Activated CD4-positive, alpha-beta memory T cell treated with anti-CD3 and anti-CD28 coated beads, Interleukin-2, amount 10 ng/mL, durations not matched to agents 7 days and 5 days (primary cell): ENCODE measurements around the gene DAB1. TPM values are rescaled to one million over a fixed set of nuclear protein-coding genes. Genes with fewer than 3 reads are reported as not detected.

ENCODE experiments used
- CTCF ChIA-PET: fragments of 350-600 bp; sonication (Branson Sonifier 250); formaldehyde crosslinking; loops from one replicate; lab custom pipeline; 2021; ENCODE audit warnings: antibody characterized with exemption, inconsistent platforms; lab: Charles Lee
- POLR2A ChIA-PET: fragments of 350-600 bp; sonication (Branson Sonifier 250); formaldehyde crosslinking; loops from one replicate; lab custom pipeline; 2021; ENCODE audit warnings: antibody characterized with exemption; lab: Charles Lee
- DNase-seq: peaks from one replicate; pipeline ENCODE4 v3.0.0-alpha.2; 2020
- H3K27ac Mint-ChIP-seq: one replicate; pipeline ENCODE4 v1.8.0; 2021; ENCODE audit warnings: mild to moderate bottlenecking, mixed read lengths
- H3K27me3 Mint-ChIP-seq: one replicate; pipeline ENCODE4 v1.8.0; 2021; ENCODE audit warnings: mixed read lengths
- H3K36me3 Mint-ChIP-seq: one replicate; pipeline ENCODE4 v1.8.0; 2021; ENCODE audit warnings: low read depth, mixed read lengths
- H3K4me1 Mint-ChIP-seq: one replicate; pipeline ENCODE4 v1.8.0; 2021; ENCODE audit warnings: mixed read lengths
- H3K4me3 Mint-ChIP-seq: one replicate; pipeline ENCODE4 v1.8.0; 2021; ENCODE audit warnings: mild to moderate bottlenecking, mixed read lengths
- H3K9me3 Mint-ChIP-seq: one replicate; pipeline ENCODE4 v1.8.0; 2021; ENCODE audit warnings: mixed read lengths
- total RNA-seq, 2 experiments: library from RNA; stranded (reverse); gene quantifications; one replicate each; pipeline ENCODE4 v1.2.3, GENCODE V29; 2021

Gene DAB1
- total RNA-seq, 2 experiments from 2014 or later = 3.9 to 4.0 TPM

- DNase-seq = no peak
- Mint-ChIP-seq H3K27me3 (peaks cover 2% of the 10 kb centered on the region), H3K9me3 (no peaks in the 10 kb centered on the region), H3K4me3 (no peak overlapping the region), H3K4me1 (no peaks in the 10 kb centered on the region), H3K27ac (no peak overlapping the region), H3K36me3 (no peaks in the 10 kb centered on the region)
- ChIA-PET CTCF (no interaction called here), POLR2A (no interaction called here)
These were observed 431.3 kb downstream of the DAB1 start for GRCh38 chr1:56992318-56993125.

GRCh38 chr1:56991576-56991975 is 432.3 kb downstream of the DAB1 start:
- Mint-ChIP-seq H3K4me1 (no peaks in the 10 kb centered on the region), H3K27me3 (peaks cover 2% of the 10 kb centered on the region), H3K36me3 (no peaks in the 10 kb centered on the region), H3K27ac (no peak overlapping the region), H3K9me3 (no peaks in the 10 kb centered on the region), H3K4me3 (no peak overlapping the region)
- no peak for DNase-seq
- CTCF ChIA-PET = no interaction called here
- POLR2A ChIA-PET = no interaction called here

- Mint-ChIP-seq H3K4me3 (no peak overlapping the region), H3K27me3 (peaks cover 2% of the 10 kb centered on the region), H3K27ac (no peak overlapping the region), H3K4me1 (no peaks in the 10 kb centered on the region), H3K9me3 (no peaks in the 10 kb centered on the region), H3K36me3 (no peaks in the 10 kb centered on the region)
- POLR2A ChIA-PET = no interaction called here
- DNase-seq = no peak
- CTCF ChIA-PET = no interaction called here
These were observed 437.5 kb downstream of the DAB1 start for GRCh38 chr1:56986397-56986796.

GRCh38 chr1:56985857-56986256 is 438.0 kb downstream of the DAB1 start:
- no peaks in the 10 kb centered on the region for H3K36me3 Mint-ChIP-seq
- H3K4me3 Mint-ChIP-seq = no peak overlapping the region
- ChIA-PET POLR2A (no interaction called here), CTCF (no interaction called here)
- no peaks in the 10 kb centered on the region for H3K4me1 Mint-ChIP-seq
- no peak for DNase-seq
- H3K27ac Mint-ChIP-seq = no peak overlapping the region
- no peaks in the 10 kb centered on the region for H3K9me3 Mint-ChIP-seq
- H3K27me3 Mint-ChIP-seq = peaks cover 2% of the 10 kb centered on the region

- Mint-ChIP-seq H3K27ac (no peak overlapping the region), H3K27me3 (no peaks in the 10 kb centered on the region), H3K9me3 (no peaks in the 10 kb centered on the region), H3K36me3 (no peaks in the 10 kb centered on the region), H3K4me1 (no peaks in the 10 kb centered on the region), H3K4me3 (no peak overlapping the region)
- POLR2A ChIA-PET = no interaction called here
- no peak for DNase-seq
- CTCF ChIA-PET = no interaction called here
These were observed 440.4 kb downstream of the DAB1 start for GRCh38 chr1:56983484-56983883.

- CTCF ChIA-PET = no interaction called here
- H3K36me3 Mint-ChIP-seq = no peaks in the 10 kb centered on the region
- no peak for DNase-seq
- no peaks in the 10 kb centered on the region for H3K4me1 Mint-ChIP-seq
- no peaks in the 10 kb centered on the region for H3K27me3 Mint-ChIP-seq
- H3K9me3 Mint-ChIP-seq = peaks cover 3% of the 10 kb centered on the region
- H3K4me3 Mint-ChIP-seq = no peak overlapping the region
- no peak overlapping the region for H3K27ac Mint-ChIP-seq
- POLR2A ChIA-PET = no interaction called here
These were observed 443.7 kb downstream of the DAB1 start for GRCh38 chr1:56979986-56980755.

- H3K27ac Mint-ChIP-seq = no peak overlapping the region
- no peaks in the 10 kb centered on the region for H3K4me1 Mint-ChIP-seq
- no peaks in the 10 kb centered on the region for H3K36me3 Mint-ChIP-seq
- H3K27me3 Mint-ChIP-seq = no peaks in the 10 kb centered on the region
- no peak overlapping the region for H3K4me3 Mint-ChIP-seq
- ChIA-PET CTCF (no interaction called here), POLR2A (no interaction called here)
- DNase-seq = no peak
- H3K9me3 Mint-ChIP-seq = peaks cover 3% of the 10 kb centered on the region
These were observed 445.0 kb downstream of the DAB1 start for GRCh38 chr1:56978819-56979218.

- Mint-ChIP-seq H3K27me3 (no peaks in the 10 kb centered on the region), H3K9me3 (peaks cover 3% of the 10 kb centered on the region), H3K36me3 (no peaks in the 10 kb centered on the region), H3K4me1 (no peaks in the 10 kb centered on the region), H3K27ac (no peak overlapping the region), H3K4me3 (no peak overlapping the region)
- ChIA-PET CTCF (no interaction called here), POLR2A (no interaction called here)
- DNase-seq = no peak
These were observed 445.9 kb downstream of the DAB1 start for GRCh38 chr1:56977910-56978309.

- Mint-ChIP-seq H3K4me1 (no peaks in the 10 kb centered on the region), H3K4me3 (no peak overlapping the region), H3K36me3 (no peaks in the 10 kb centered on the region), H3K27ac (no peak overlapping the region), H3K27me3 (no peaks in the 10 kb centered on the region), H3K9me3 (peaks cover 3% of the 10 kb centered on the region)
- no peak for DNase-seq
- POLR2A ChIA-PET = no interaction called here
- CTCF ChIA-PET = no interaction called here
These were observed 448.4 kb downstream of the DAB1 start for GRCh38 chr1:56975446-56975845.

- POLR2A ChIA-PET = no interaction called here
- H3K36me3 Mint-ChIP-seq = no peaks in the 10 kb centered on the region
- no peaks in the 10 kb centered on the region for H3K4me1 Mint-ChIP-seq
- peaks cover 3% of the 10 kb centered on the region for H3K9me3 Mint-ChIP-seq
- no peak for DNase-seq
- H3K27me3 Mint-ChIP-seq = no peaks in the 10 kb centered on the region
- H3K4me3 Mint-ChIP-seq = no peak overlapping the region
- no peak overlapping the region for H3K27ac Mint-ChIP-seq
- CTCF ChIA-PET = no interaction called here
These were observed 449.7 kb downstream of the DAB1 start for GRCh38 chr1:56973923-56974742.

- Mint-ChIP-seq H3K9me3 (peaks cover 3% of the 10 kb centered on the region), H3K4me1 (no peaks in the 10 kb centered on the region), H3K27me3 (no peaks in the 10 kb centered on the region), H3K36me3 (no peaks in the 10 kb centered on the region), H3K27ac (no peak overlapping the region), H3K4me3 (no peak overlapping the region)
- ChIA-PET CTCF (no interaction called here), POLR2A (no interaction called here)
- DNase-seq = no peak
These were observed 450.9 kb downstream of the DAB1 start for GRCh38 chr1:56972976-56973375.

- Mint-ChIP-seq H3K9me3 (no peaks in the 10 kb centered on the region), H3K4me3 (no peak overlapping the region), H3K27ac (no peak overlapping the region), H3K27me3 (no peaks in the 10 kb centered on the region), H3K4me1 (no peaks in the 10 kb centered on the region), H3K36me3 (no peaks in the 10 kb centered on the region)
- POLR2A ChIA-PET = no interaction called here
- no peak for DNase-seq
- CTCF ChIA-PET = no interaction called here
These were observed 453.6 kb downstream of the DAB1 start for GRCh38 chr1:56970280-56970679.

GRCh38 chr1:56968878-56969495 is 454.9 kb downstream of the DAB1 start:
- POLR2A ChIA-PET = no interaction called here
- Mint-ChIP-seq H3K27ac (no peak overlapping the region), H3K4me3 (no peak overlapping the region), H3K27me3 (no peaks in the 10 kb centered on the region), H3K36me3 (no peaks in the 10 kb centered on the region), H3K4me1 (no peaks in the 10 kb centered on the region), H3K9me3 (no peaks in the 10 kb centered on the region)
- no peak for DNase-seq
- CTCF ChIA-PET = interaction anchor here (1.9 kb wide), 1 partner anchor 137 kb away, joined by 4 read pairs; no protein-coding TSS in a partner anchor
